HG03575 (cell line): Measurements from ENCODE around the gene HIP1R.

Source experiments
- ATAC-seq: cut with Tn5 transposase; IDR thresholded peaks from one replicate; pipeline ENCODE4 v1.9.1; 2021; ENCODE audit not compliant: unreplicated experiment, insufficient number of reproducible peaks, low FRiP score; ENCODE audit errors: extremely low read depth

HIP1R gene

GRCh38 chr12:122908915-122909314, 73.7 kb downstream of the HIP1R start:
- no peak for ATAC-seq

DNA sequence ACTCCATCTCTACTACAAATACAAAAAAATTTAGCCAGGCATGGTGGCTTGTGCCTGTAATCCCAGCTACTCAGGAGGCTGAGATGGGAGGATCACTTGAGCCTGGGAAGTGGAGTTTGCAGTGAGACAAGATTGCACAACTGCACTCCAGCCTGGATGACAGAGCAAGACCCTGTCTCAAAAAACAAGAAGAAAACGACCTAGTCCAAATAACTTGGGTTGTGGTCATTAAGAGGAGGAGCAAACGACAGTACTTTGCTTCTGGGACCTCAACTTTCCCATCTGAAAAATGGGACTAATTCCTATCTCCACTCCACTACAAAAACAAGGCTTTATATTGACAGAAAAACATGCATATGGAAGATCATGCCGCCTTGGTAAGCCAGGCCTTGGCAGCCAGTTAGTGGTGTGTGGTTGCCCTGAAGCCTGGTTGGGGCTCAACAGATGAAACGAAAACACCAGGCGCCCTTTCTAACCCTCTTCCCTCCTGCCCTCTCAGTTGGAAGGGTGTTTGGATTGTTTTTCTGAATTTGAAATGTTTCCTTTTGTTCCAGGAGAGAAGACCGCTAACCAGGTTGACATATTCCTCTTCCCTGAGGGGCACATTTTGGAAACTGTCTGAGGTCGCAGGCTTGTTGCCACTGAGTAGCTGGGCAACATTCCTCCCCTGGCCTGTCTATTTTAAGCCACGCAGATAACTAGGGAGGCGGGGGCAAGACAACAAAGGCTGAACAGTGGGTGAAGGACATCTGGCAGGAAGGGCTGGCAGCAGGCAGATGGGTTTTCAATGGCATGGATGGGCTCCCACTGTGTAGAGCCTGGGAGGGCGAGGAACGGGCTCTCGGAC, 74.4 kb downstream of the HIP1R start:
- no peak for ATAC-seq
